Neuronal stem cell (in vitro differentiated cells): ENCODE results near the gene PDE6A. TPM values are rescaled to one million over a fixed set of nuclear protein-coding genes. Genes with fewer than 3 reads are reported as not detected.

Experiments
- small RNA-seq: library from polyadenylated mRNA; stranded (forward); fragments of <200 nt; extraction: miRNeasy Mini kit (QIAGEN cat#:217004); gene quantifications from one replicate; pipeline ENCODE3, GENCODE V24; 2013; ENCODE audit not compliant: insufficient read depth

The PDE6A gene

Small RNA genes within 50 kb of the gene (small RNA-seq; reads per million reads assigned to genes)
- not detected for gene RF00019
